Cortex of kidney (tissue), 1 donor: ENCODE data around the gene ITGBL1.

Experiments
- DNase-seq: peaks from one replicate; lab custom pipeline; 2025; lab: John Stamatoyannopoulos, UW

Gene ITGBL1

DNA sequence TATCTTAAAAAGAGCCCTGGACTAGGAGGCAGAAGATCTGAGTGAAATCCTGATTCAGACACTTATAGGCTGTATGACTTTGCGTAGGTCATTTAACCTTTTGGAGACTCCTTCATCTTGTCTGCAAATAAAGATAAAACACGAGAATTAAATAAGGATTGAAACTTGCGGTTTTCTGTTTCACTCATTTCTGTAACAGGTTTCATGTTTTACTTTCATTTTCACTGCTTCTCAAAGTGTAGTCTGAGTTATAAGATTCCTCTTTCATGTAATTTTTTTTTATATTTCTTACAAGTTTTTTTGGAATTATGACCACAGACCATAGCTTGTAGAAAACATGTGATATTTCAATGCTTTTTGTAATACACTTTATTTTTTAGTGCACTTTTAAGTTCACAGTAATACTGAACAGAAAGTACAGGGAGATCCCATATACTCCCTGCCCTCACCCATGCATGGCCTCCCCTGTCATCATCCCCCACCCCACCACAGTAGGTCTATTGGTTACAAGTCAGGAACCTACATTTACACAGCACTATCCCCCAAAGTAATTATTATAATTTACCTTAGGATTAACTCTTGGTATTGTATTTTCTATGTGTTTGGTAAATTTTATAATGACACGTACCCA is 174.6 kb downstream of the ITGBL1 start:
- DNase-seq: no peak

GRCh38 chr13:101627556-101627943 is 175.1 kb downstream of the ITGBL1 start:
- DNase-seq: no peak

- no peak for DNase-seq
These were observed 176.4 kb downstream of the ITGBL1 start for GRCh38 chr13:101628900-101629299.

- DNase-seq: no peak
These were observed 178.9 kb downstream of the ITGBL1 start for GRCh38 chr13:101631395-101631794.

DNA sequence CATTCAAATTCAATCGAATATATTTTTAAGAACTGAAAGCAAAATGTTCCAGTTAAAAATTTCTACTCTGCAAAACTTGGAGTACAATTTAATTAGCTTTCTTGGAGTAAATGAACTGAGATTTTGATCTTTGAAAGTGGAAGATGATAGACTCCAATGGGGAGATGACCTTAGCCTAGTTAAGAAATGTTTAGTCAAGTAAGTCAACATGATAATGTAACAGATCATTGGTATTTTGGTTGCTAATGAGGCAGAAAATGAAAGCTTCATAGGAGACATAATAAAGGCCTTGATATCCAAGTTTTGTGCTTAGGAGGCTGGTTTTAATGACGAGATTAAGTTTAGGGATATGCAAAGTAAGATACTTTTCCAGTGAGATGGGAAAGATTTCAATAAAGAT is 181.7 kb downstream of the ITGBL1 start:
- DNase-seq: no peak

DNA sequence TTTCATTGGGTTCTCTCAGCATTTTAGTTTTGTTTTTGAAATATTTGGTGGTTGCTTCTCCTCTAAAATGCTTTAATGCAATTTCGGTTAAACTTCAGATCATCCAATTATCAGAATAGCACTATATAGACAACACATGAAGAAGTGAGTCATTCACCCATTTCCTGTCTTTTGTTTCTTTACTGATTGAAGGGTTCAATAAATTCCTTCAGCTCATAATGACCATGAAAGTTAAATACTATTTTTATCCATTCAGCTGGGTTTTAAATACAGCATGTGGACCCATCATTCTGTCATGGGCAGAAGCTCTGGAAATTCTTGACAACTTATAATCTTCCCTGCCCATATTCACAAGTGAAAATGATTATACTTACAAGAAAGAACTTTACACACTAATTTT is 187.2 kb downstream of the ITGBL1 start:
- DNase-seq: no peak

GRCh38 chr13:101640788-101641400 is 188.4 kb downstream of the ITGBL1 start:
- DNase-seq: no peak

DNA sequence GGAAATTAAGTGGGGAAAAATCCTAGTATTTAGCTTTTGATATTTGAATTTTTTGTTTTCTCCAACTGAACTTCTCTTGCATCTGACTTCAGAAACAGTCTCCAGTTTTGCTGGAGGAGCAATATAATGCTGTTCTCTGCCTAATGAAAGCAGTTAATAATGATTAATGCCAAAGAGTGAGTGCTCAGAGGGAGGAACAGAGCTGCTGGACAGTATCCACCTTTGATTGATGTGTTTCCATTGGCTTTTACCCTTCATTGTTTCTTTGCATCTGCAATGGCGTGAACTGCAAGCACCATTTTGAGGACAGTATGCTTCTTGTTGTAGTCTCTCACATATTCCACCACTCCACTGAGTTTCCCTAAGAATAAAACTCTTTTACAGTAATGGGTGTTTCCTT is 193.4 kb downstream of the ITGBL1 start:
- no peak for DNase-seq

DNA sequence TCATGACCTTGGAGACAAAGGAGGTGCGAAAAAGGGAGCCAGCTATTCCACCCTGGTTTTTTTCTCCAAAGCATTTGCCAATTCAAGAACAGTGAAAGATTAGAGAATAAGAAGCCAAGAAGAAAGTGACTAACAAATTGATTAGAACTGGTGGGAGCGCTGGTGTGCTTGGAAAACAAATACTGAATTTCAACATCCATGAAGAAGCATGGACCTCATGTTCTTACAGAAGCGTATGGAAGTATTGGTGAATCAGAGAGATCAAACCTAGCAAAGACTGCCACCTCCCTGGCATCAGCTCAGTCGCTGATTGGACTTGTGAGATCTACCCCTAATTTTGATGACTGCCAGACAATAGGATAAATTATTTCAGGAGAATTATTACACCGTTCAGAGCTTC is 195.3 kb downstream of the ITGBL1 start:
- DNase-seq: no peak

DNA sequence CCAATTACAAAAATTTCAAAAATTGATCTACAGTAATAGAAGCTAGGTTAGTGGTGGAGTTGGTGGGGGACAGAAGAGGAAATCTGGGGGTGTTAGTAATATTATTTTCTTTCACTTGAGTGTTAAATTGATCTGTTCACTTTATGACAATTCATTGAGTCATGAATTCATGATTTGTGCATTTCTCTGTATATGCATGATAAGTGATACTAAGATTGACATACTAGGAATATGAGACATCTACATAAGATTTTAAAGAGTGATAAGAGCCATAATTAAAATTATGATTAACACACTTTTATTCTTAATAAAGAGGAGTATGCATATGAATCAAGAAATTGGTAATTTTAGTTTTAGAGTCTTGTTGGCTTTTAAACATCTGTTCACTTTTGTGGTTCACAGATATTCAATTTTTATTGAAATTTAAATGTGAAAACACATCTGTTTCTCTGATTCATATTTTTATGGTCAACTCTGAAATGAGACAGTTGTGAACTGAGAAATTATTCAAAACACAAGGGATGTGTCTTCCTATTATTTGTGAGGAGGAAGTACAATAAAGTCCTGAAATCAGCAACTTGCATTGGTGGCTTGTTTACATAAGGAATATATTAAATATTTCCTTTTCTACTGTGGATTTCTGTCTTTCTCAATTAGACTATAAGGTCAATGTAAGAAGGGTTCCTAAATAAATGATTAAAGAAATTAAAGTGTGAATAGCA is 196.5 kb downstream of the ITGBL1 start:
- DNase-seq: no peak

GRCh38 chr13:101649488-101650126 is 197.1 kb downstream of the ITGBL1 start:
- no peak for DNase-seq

DNA sequence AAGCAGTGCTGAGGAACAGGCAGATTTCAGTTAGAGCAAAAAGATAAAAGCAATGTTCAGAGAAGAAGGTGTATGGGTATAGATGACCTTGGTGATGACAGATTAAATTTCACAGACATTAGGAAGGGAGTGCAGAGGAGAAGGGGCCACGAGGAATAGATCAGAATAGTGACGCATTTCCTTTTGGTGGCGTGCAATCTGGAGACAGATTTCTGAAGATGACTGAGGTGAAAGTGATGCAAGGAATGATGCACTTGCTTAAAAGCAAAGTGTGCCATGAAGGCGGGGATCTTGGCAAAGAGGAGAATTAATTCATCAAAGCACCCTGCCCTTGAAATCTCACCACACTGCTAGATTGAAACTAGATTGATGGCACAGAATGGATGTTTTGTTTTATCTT is 202.4 kb downstream of the ITGBL1 start:
- DNase-seq: no peak

DNA sequence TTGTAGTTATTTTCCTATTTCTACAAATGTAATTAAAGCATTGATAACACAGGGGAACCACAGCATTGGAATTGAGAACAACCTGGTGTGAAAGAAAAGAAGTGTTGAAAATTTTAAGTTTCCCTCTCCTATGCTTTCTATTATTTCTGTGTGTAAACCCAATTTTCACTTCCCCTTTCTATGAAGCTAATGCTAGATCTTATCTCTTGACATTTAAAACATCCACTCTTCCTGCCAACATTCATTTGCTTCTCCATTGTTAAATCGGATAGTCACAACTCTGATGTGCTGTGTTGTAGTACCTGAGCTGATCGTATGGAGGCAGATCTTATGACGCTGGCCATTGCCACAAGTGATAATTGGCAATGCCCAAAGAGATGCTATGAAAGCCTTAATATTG is 203.0 kb downstream of the ITGBL1 start:
- DNase-seq: no peak

DNA sequence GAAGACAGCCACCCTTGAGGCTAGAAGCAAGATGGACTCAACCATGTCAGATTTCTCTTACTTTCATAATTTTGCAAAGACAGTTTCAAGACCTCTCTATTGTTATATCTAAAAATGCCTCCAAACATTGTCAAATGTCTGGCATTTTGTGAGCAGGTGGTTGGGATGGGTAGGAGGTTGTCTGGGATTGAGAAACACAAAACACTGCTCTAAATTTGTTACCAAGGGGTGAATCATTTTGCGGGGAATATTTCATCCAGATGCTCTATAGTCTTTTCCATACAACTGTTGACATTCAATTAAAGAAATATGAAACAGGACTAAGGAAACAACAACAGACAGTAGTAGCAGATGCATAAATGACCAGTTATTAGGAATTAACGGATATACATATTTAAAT is 208.2 kb downstream of the ITGBL1 start:
- DNase-seq: no peak

GRCh38 chr13:101661839-101662238 is 209.4 kb downstream of the ITGBL1 start:
- DNase-seq: no peak

- DNase-seq: no peak
These were observed 221.1 kb downstream of the ITGBL1 start for GRCh38 chr13:101673360-101674105.

DNA sequence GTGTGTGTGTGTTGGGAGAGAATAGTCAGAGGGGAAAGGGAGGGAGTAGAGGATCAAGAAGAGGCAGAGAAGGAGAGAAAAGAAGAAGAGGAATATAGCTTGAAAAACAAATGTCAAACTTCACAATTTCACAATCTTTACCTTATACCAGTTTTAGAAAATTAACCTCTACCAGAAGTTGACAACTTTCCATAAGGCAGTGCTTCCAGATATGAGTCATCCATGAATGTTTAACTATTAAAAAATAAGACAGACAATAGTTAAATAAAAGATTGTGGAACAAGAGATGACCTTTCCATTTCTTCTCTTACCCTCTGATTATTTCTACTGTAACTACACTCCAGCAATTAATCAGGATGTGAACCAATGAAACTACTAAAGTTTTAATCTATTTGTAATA is 229.4 kb downstream of the ITGBL1 start:
- no peak for DNase-seq

DNA sequence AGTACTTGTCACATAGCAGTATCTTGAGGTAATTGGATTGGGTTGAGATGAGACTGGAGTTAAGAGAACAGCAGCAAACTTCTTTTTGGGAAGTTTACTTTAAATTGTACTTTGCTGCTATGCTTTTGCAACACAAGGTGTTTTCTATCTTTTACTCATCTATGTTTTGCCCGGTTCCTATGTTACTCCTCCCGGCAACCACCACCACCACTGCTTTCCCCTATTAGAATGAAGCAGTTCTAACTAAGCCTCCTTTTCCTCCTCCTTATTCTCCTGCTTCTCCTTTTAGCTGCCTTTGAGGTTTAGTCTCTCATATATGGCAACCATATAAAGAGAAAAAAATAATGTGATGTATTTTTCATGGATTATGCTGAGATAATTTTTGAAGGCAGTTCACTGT is 233.5 kb downstream of the ITGBL1 start:
- no peak for DNase-seq

- no peak for DNase-seq
These were observed 238.4 kb downstream of the ITGBL1 start for GRCh38 chr13:101690871-101691270.

DNA sequence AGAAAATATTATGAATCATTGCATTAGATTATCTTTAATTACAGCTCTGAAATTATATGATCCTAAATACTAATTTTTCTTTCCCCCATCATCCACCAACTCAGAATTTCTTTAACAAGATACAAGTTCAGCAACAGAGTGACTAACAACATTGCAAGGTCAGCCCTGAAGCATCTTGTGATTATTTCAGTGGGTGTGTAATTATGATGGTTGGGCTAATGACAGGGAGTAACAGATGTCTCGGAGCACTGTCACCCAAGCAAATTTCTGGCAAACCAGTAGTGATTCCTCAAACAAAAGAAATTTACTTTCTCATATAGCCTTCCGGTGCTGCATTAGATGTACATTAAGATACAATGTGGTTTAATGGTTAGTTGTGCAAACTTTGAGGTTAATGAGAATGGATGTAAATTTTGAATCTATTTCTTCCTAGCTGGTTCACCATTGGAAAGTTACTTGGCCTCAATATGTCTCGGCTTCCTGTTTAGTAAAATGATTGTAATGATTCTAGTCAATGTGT is 238.9 kb downstream of the ITGBL1 start:
- DNase-seq: no peak

- DNase-seq: no peak
These were observed 243.5 kb downstream of the ITGBL1 start for GRCh38 chr13:101695870-101696516.

GRCh38 chr13:101697745-101698144 is 245.3 kb downstream of the ITGBL1 start:
- no peak for DNase-seq
